Measurements from ENCODE around the gene PPP2R5C.

The PPP2R5C gene

GRCh38 chr14:101844219-101844618 lies 82.7 kb downstream of the PPP2R5C start:
- no peak for DNase-seq

GRCh38 chr14:101844751-101845150 lies 83.2 kb downstream of the PPP2R5C start:
- DNase-seq, result no peak

GRCh38 chr14:101845496-101845895 lies 84.0 kb downstream of the PPP2R5C start:
- no peak for DNase-seq

- DNase-seq, result no peak
Observed at GRCh38 chr14:101845896-101846295, 84.4 kb downstream of the PPP2R5C start.

- peak; percentile 48 for DNase-seq
Observed at GRCh38 chr14:101849125-101849524, 87.6 kb downstream of the PPP2R5C start.

- DNase-seq, result no peak
Observed at GRCh38 chr14:101849640-101850039, 88.1 kb downstream of the PPP2R5C start.

GRCh38 chr14:101851183-101851582 lies 89.7 kb downstream of the PPP2R5C start:
- DNase-seq, result no peak

- DNase-seq, result peak; percentile 2
Observed at GRCh38 chr14:101851736-101852405, 90.4 kb downstream of the PPP2R5C start.

- DNase-seq, result no peak
Observed at GRCh38 chr14:101852785-101853184, 91.3 kb downstream of the PPP2R5C start.

- no peak for DNase-seq
Observed at GRCh38 chr14:101853455-101854018, 92.0 kb downstream of the PPP2R5C start.

- DNase-seq, result no peak
Observed at GRCh38 chr14:101854366-101854765, 92.9 kb downstream of the PPP2R5C start.

GRCh38 chr14:101855958-101856357 lies 94.4 kb downstream of the PPP2R5C start:
- DNase-seq, result no peak

GRCh38 chr14:101856536-101856935 lies 95.0 kb downstream of the PPP2R5C start:
- DNase-seq, result no peak

- DNase-seq, result no peak
Observed at GRCh38 chr14:101857226-101857625, 95.7 kb downstream of the PPP2R5C start.

GRCh38 chr14:101858791-101859537 lies 97.5 kb downstream of the PPP2R5C start:
- DNase-seq, result no peak

GRCh38 chr14:101859538-101859902 lies 98.0 kb downstream of the PPP2R5C start:
- no peak for DNase-seq

- no peak for DNase-seq
Observed at GRCh38 chr14:101859958-101860357, 98.4 kb downstream of the PPP2R5C start.

- no peak for DNase-seq
Observed at GRCh38 chr14:101861464-101861863, 100.0 kb downstream of the PPP2R5C start.

GRCh38 chr14:101862177-101862576 lies 100.7 kb downstream of the PPP2R5C start:
- no peak for DNase-seq

- DNase-seq, result no peak
Observed at GRCh38 chr14:101862711-101863110, 101.2 kb downstream of the PPP2R5C start.

- DNase-seq, result no peak
Observed at GRCh38 chr14:101865288-101865687, 103.8 kb downstream of the PPP2R5C start.

- DNase-seq, result no peak
Observed at GRCh38 chr14:101867854-101868253, 106.3 kb downstream of the PPP2R5C start.

GRCh38 chr14:101869217-101869616 lies 107.7 kb downstream of the PPP2R5C start:
- no peak for DNase-seq

- no peak for DNase-seq
Observed at GRCh38 chr14:101870273-101870939, 108.9 kb downstream of the PPP2R5C start.
